HepG2 (cell line): ENCODE results near the gene COPS6. TPM values are rescaled to one million over a fixed set of nuclear protein-coding genes. Genes with fewer than 3 reads are reported as not detected.
A peak's percentile ranks its signal among the peaks of the same experiment; 100 is the strongest.
"Not testable (repeated sequence)": the region's sequence is repeated elsewhere in the genome, so short reads cannot be mapped to it uniquely, and the experiment has no call there.

Experiments
- ATAC-seq: fragments of 200-7000 bp; cut with Tn5 transposase; 3 replicates; pipeline ENCODE4 v1.9.1; 2020; ENCODE audit warnings: mild to moderate bottlenecking, moderate library complexity
- BruUV-seq: library from RNA; stranded (reverse); fragments of 400-500 nt; replicated peaks from 2 replicates; lab custom pipeline; 2021; lab: Mats Ljungman, UMichigan
- CTCF ChIA-PET: fragments of 300-600 bp; formaldehyde crosslinking; extraction: SDS; loops from one replicate; lab custom pipeline; 2021; ENCODE audit warnings: low total read pairs, inconsistent platforms, low intra/inter-chr PET ratio; lab: Yijun Ruan, JAX
- POLR2A ChIA-PET: fragments of 350-600 bp; sonication (Branson Sonifier 250); formaldehyde crosslinking; loops from one replicate; lab custom pipeline; 2020; ENCODE audit warnings: antibody characterized with exemption, inconsistent platforms; lab: Yijun Ruan, JAX
- DNase-seq: peaks from one replicate; pipeline ENCODE4 v3.0.0-alpha.2; 2015; ENCODE audit warnings: low spot score
- FAIRE-seq: peaks from 3 replicates; lab custom pipeline; 2011; peaks lifted over from hg19 to GRCh38; lab: Jason Lieb, UNC
- H2AFZ ChIP-seq: one replicate; pipeline ENCODE4 v1.6.1; 2011; ENCODE audit warnings: low read length, inconsistent platforms
- H3K27ac ChIP-seq: fragments of 300-600 bp; 3 replicates; pipeline ENCODE4 v1.8.0; 2011; ENCODE audit warnings: mixed run types, mild to moderate bottlenecking, mixed read lengths, low read length, inconsistent platforms; ENCODE audit not compliant: insufficient read depth; ENCODE audit errors: extremely low read length
- H3K27me3 ChIP-seq, 2 experiments: fragments of 200-600 bp in 1 of 2; 2 replicates in 1 of 2; 3 replicates in 1 of 2; pipeline versions ENCODE4 v1.6.0 to v1.8.0; 2011; ENCODE audit warnings: low read length in 2 of 2, mild to moderate bottlenecking in 2 of 2, moderate library complexity in 2 of 2, inconsistent platforms in 1 of 2; ENCODE audit not compliant: insufficient read depth in 2 of 2, control insufficient read depth in 1 of 2
- H3K36me3 ChIP-seq, 2 experiments: fragments of 200-600 bp in 1 of 2; replicated peaks in 1 of 2; 2 replicates in 1 of 2; 3 replicates in 1 of 2; pipeline versions ENCODE4 v1.5.1 to v1.8.0; 2011; ENCODE audit warnings: low read length in 2 of 2, inconsistent platforms in 1 of 2; ENCODE audit not compliant: insufficient read depth in 2 of 2, control insufficient read depth in 1 of 2
- H3K4me1 ChIP-seq: 2 replicates; pipeline ENCODE4 v1.5.1; 2012; ENCODE audit warnings: low read length, inconsistent platforms; ENCODE audit not compliant: insufficient read depth
- H3K4me2 ChIP-seq: 2 replicates; pipeline ENCODE4 v1.6.0; 2011; ENCODE audit warnings: low read depth, low read length, inconsistent platforms
- H3K4me3 ChIP-seq, 3 experiments: fragments of 200-600 bp in 1 of 3; sonication (generic), shearing (Covaris generic) in 1 of 3; replicated peaks in 1 of 3; 2 replicates each; pipeline ENCODE4 v1.5.1; 2011 to 2016; ENCODE audit warnings: low read length in 3 of 3, inconsistent platforms in 2 of 3, low read depth in 2 of 3, mild to moderate bottlenecking in 2 of 3, control low read depth in 1 of 3, mixed read lengths in 1 of 3; ENCODE audit not compliant: insufficient read depth in 1 of 3
- H3K79me2 ChIP-seq: one replicate; pipeline ENCODE4 v1.6.1; 2011; ENCODE audit warnings: low read length, inconsistent platforms; ENCODE audit not compliant: insufficient read depth
- H3K9ac ChIP-seq: 2 replicates; pipeline ENCODE4 v1.6.0; 2011; ENCODE audit warnings: mild to moderate bottlenecking, low read depth, low read length, inconsistent platforms; ENCODE audit not compliant: insufficient read depth
- H3K9me3 ChIP-seq: 2 replicates; pipeline ENCODE4 v1.5.1; 2012; ENCODE audit warnings: mild to moderate bottlenecking, low read length
- H4K20me1 ChIP-seq: 2 replicates; pipeline ENCODE4 v1.6.0; 2011; ENCODE audit warnings: inconsistent platforms, mild to moderate bottlenecking, low read length, moderate library complexity; ENCODE audit not compliant: insufficient read depth
- PCBP2 ChIP-seq: fragments of 200-400 bp; formaldehyde crosslinking; optimal IDR thresholded peaks from 2 replicates; pipeline ENCODE3; 2018; ENCODE audit warnings: low read length, low read depth; ENCODE audit not compliant: poor library complexity, severe bottlenecking
- ZFP37 ChIP-seq: sonication (generic); formaldehyde crosslinking; IDR thresholded peaks from 2 replicates; pipeline ENCODE4 v1.4.0; 2020; ENCODE audit warnings: missing genetic modification reagents, borderline replicate concordance
- ZNF12 ChIP-seq: sonication (generic); formaldehyde crosslinking; IDR thresholded peaks from 2 replicates; pipeline ENCODE4 v1.5.0; 2020; ENCODE audit warnings: missing genetic modification reagents
- ZNF3 ChIP-seq: IDR thresholded peaks from 2 replicates; pipeline ENCODE4 v1.7.0; 2017; ENCODE audit warnings: inconsistent platforms
- ZNF770 ChIP-seq: sonication (generic); formaldehyde crosslinking; IDR thresholded peaks from 2 replicates; pipeline ENCODE4 v1.5.0; 2020; ENCODE audit warnings: mild to moderate bottlenecking, missing genetic modification reagents
- ZSCAN20 ChIP-seq: sonication (generic); formaldehyde crosslinking; IDR thresholded peaks from 2 replicates; pipeline ENCODE4 v1.4.0; 2020; ENCODE audit warnings: missing genetic modification reagents, mild to moderate bottlenecking, borderline replicate concordance
- WGBS: methylation state at CpG from one replicate; pipeline ENCODE4 v1.1.6; 2017; ENCODE audit warnings: low lambda C conversion rate; 5-methylcytosine and 5-hydroxymethylcytosine counted together
- in situ Hi-C: cut with HindIII; loops from 2 replicates; pipeline ENCODE4 v1.10.0; 2017; ENCODE audit warnings: low pct_unique_long_range_greater_than_20kb; ENCODE audit not compliant: extremely low pct_ligation_motif_present
- intact Hi-C: fragments of 100-400 bp; cut with micrococcal nuclease; formaldehyde crosslinking; loops from one replicate; pipeline ENCODE4 v1.10.0; 2022; ENCODE audit not compliant: unreplicated experiment
- polyA plus RNA-seq, 8 experiments: library from polyadenylated mRNA; depleted of rRNA in 3 of 8; stranded (reverse) in 7 of 8; unstranded in 1 of 8; fragments of >200 nt; fragmentation: Illumina TruSeq in 4 of 8; extraction: Trizol in 4 of 8; gene quantifications; 2 replicates each; pipeline versions ENCODE4 v1.2.1 to v1.2.3, GENCODE V29; 2011 to 2016; ENCODE audit warnings: low read depth in 4 of 8, missing spikeins in 1 of 8, mixed read lengths in 1 of 8; ENCODE audit not compliant: insufficient read depth in 1 of 8
- total RNA-seq, 5 experiments: library from RNA; depleted of rRNA; stranded (reverse); fragments of >200 nt; fragmentation: Illumina TruSeq; extraction: Trizol; gene quantifications; 2 replicates each; pipeline ENCODE4 v1.2.3, GENCODE V29; 2016; ENCODE audit warnings: low read depth in 1 of 5
- TF ChIP-seq, protein P1 (sequence below): sonication (generic); formaldehyde crosslinking; IDR thresholded peaks from 2 replicates; pipeline ENCODE4 v1.9.0; 2021; ENCODE audit warnings: missing genetic modification reagents, borderline replicate concordance

COPS6 gene
- total and polyA plus RNA-seq, 2 of the 13 experiments (the other 11 are each of a cell fraction or from before 2014, with no cell fraction given), result 33.4 to 117 TPM

DNA sequence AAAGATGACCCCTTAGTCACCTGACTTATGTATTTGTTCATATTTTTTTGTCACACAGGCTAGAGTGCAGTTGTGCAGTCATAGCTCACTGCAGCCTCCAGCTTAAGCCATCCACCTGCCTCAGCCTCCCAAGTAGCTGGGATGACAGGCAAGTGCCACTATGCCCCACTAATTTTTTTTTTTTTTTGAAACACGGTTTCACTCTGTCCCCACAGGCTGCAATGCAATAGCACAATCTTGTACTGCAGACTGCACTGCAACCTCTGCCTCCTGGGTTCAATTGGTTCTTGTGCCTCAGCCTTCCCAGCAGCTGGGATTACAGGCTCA, 39.8 kb downstream of the COPS6 start:
- FAIRE-seq, result no peak
- Histone ChIP-seq H3K4me3 (peak overlapping the region in 2 of 3 experiments; percentile 84 to 92; a peak in 2 of 6 replicates), H3K9me3 (no peaks in the 10 kb centered on the region), H3K36me3 (no peaks in the 10 kb centered on the region)
- POLR2A ChIA-PET, result interaction anchor here (2.5 to 3.7 kb wide), 2 partner anchors 20 to 28 kb away, joined by 8 to 26 read pairs; partner anchors contain the start of genes AP4M1, LAMTOR4 and MCM7
- 37% methylated on average over 1 of the region's 1 CpG for WGBS
- TF ChIP-seq, protein P1, sequence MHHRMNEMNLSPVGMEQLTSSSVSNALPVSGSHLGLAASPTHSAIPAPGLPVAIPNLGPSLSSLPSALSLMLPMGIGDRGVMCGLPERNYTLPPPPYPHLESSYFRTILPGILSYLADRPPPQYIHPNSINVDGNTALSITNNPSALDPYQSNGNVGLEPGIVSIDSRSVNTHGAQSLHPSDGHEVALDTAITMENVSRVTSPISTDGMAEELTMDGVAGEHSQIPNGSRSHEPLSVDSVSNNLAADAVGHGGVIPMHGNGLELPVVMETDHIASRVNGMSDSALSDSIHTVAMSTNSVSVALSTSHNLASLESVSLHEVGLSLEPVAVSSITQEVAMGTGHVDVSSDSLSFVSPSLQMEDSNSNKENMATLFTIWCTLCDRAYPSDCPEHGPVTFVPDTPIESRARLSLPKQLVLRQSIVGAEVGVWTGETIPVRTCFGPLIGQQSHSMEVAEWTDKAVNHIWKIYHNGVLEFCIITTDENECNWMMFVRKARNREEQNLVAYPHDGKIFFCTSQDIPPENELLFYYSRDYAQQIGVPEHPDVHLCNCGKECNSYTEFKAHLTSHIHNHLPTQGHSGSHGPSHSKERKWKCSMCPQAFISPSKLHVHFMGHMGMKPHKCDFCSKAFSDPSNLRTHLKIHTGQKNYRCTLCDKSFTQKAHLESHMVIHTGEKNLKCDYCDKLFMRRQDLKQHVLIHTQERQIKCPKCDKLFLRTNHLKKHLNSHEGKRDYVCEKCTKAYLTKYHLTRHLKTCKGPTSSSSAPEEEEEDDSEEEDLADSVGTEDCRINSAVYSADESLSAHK (CRISPR knock-in tag), result no peak
- TF ChIP-seq ZNF12 (CRISPR knock-in tag) (0 out of 2 replicates have a peak, but pooled peaks have one; percentile 50), PCBP2 (no peak), ZNF3 (CRISPR knock-in tag) (no peak), ZFP37 (CRISPR knock-in tag) (no peak), ZSCAN20 (no peak), ZNF770 (CRISPR knock-in tag) (peak; percentile 50)
- TF ChIP-seq, all 625 proteins: peak for 2
- ATAC-seq (no peak), DNase-seq (no peak)
- Histone ChIP-seq H4K20me1 (no peaks in the 10 kb centered on the region), H3K27ac (no peak overlapping the region), H3K27me3 (no peaks in the 10 kb centered on the region), H3K4me1 (peaks cover 58% of the 10 kb centered on the region), H3K9ac (no peak overlapping the region), H2AFZ (no peak overlapping the region), H3K79me2 (peaks cover 5% of the 10 kb centered on the region), H3K4me2 (peak overlapping the region; percentile 74)
- no TSS peak for BruUV-seq
- intact Hi-C loops, result loop anchor here (5.0 kb wide), 1 partner anchor 46 kb away; the partner anchor contains the start of gene ZNF3
- CTCF ChIA-PET, result no interaction called here
- in situ Hi-C loops, result no loop called here

DNA sequence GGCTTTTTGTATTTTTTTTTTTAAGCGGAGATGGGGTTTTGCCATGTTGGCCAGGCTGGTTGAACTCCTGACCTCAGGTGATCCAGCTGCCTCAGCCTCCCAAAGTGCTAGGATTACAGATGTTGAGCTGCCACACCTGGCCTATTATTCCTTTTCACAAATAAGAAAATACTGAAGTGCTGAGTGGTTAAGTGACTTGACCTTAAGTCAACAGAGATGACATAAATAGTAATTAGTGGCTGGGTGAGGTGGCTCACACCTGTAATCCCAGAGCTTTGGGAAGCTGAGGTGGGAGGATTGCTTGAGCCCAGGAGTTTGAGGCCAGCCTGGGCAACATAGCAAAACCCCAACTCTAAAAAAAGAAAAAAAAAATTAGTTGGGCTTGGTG, 41.4 kb downstream of the COPS6 start:
- H3K9ac ChIP-seq, FAIRE-seq, H3K36me3 ChIP-seq, H3K4me3 ChIP-seq, H2AFZ ChIP-seq, ATAC-seq, intact Hi-C loops, H3K27me3 ChIP-seq, H3K27ac ChIP-seq, H4K20me1 ChIP-seq, H3K79me2 ChIP-seq, BruUV-seq, H3K9me3 ChIP-seq, DNase-seq: not testable (repeated sequence)
- in situ Hi-C loops, result loop anchor here (5.0 kb wide), 1 partner anchor 82 kb away; no protein-coding TSS in a partner anchor
- CTCF ChIA-PET, result interaction anchor here (1.9 kb wide), 1 partner anchor 21 kb away, joined by 5 read pairs; no protein-coding TSS in a partner anchor
- 0 out of 2 replicates have a peak overlapping the region, but pooled peaks have one; percentile 80 for H3K4me2 ChIP-seq
- peaks cover 44% of the 10 kb centered on the region for H3K4me1 ChIP-seq
- WGBS, result 100% methylated on average over 1 of the region's 1 CpG
- POLR2A ChIA-PET, result interaction anchor here (1.4 to 3.7 kb wide), 3 partner anchors 12 to 29 kb away, joined by 3 to 26 read pairs (median 8); partner anchors contain the start of genes AP4M1, LAMTOR4 and MCM7
